GM19455 (cell line): ENCODE results near the gene ANKRD33B.
"Not testable (repeated sequence)": the region's sequence is repeated elsewhere in the genome, so short reads cannot be mapped to it uniquely, and the experiment has no call there.

Experiments
- ATAC-seq: cut with Tn5 transposase; IDR thresholded peaks from one replicate; pipeline ENCODE4 v1.9.1; 2021; ENCODE audit not compliant: unreplicated experiment

ANKRD33B gene

GRCh38 chr5:10653751-10654400 is 90.0 kb downstream of the ANKRD33B start:
- ATAC-seq, result no peak

GRCh38 chr5:10654566-10654965 is 90.7 kb downstream of the ANKRD33B start:
- ATAC-seq, result no peak

GRCh38 chr5:10655161-10655971 is 91.5 kb downstream of the ANKRD33B start:
- ATAC-seq, result peak; percentile 72

DNA sequence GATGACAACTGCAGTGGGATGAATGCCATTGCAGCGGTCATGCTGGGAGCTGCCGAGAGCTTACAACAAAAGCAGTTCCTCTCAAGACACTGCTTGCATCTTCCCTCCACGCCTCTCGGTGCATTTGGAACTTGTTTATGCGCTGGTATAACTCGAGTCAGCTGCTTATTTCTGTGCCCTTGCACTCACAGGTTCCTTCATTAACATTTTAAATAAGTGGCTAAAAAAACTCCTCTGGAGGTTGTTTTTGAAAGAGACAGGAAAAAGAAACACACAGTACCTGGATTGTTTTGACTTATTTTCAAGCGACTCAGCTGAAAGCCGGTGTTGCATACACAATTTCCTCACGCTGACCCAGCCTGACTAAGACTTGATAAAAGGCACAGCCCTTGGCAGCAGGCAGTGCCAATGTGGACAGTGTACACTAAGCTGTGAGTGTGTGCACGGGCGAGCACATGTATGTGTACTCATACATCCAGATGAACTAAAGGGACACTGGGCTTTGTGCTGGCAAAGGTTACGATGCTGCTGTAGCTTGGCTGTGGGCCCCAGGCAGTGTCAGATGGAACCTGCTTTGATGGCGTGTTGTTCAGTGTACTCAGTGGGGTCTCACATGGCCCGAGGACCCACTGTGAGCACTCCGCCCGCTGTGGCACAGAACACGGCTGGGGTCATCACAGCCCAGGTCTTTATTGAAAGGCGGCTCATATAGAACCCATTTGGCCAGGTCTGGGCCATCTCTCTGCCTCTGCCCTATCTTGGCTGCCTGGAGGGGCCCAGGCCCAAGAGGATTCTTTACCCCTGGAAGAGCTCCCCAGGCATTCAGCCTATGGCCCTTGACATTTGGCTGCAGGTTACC is 92.3 kb downstream of the ANKRD33B start:
- no peak for ATAC-seq

GRCh38 chr5:10658265-10658664 is 94.4 kb downstream of the ANKRD33B start:
- no peak for ATAC-seq

DNA sequence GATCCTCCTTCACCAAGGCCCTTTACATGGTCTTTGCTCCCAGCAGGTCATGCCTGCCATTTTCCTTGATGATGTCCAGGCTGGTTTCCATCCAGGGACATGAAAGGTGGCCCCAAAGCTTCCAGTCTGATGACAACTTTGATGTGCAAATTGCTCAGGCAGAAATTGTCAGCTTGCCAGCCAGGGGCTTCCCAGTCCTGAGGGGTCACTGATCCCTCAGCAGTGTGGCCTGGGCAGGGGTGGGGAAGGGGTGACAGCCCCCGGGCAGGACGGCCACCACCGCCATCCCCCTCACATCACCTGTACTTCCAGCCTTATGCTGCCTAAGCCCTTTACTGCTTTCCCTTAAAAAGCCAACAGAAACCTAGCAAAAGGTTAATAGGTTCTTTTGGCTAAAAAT is 96.3 kb downstream of the ANKRD33B start:
- no peak for ATAC-seq

GRCh38 chr5:10660720-10661387 is 97.0 kb downstream of the ANKRD33B start:
- no peak for ATAC-seq

- no peak for ATAC-seq
These were observed 97.5 kb downstream of the ANKRD33B start for GRCh38 chr5:10661401-10661800.

GRCh38 chr5:10662083-10662482 is 98.2 kb downstream of the ANKRD33B start:
- ATAC-seq, result no peak

GRCh38 chr5:10662661-10663488 is 99.0 kb downstream of the ANKRD33B start:
- no peak for ATAC-seq

- ATAC-seq, result no peak
These were observed 99.8 kb downstream of the ANKRD33B start for GRCh38 chr5:10663489-10664179.

- not testable (repeated sequence) for ATAC-seq
These were observed 100.4 kb downstream of the ANKRD33B start for GRCh38 chr5:10664180-10664769.

DNA sequence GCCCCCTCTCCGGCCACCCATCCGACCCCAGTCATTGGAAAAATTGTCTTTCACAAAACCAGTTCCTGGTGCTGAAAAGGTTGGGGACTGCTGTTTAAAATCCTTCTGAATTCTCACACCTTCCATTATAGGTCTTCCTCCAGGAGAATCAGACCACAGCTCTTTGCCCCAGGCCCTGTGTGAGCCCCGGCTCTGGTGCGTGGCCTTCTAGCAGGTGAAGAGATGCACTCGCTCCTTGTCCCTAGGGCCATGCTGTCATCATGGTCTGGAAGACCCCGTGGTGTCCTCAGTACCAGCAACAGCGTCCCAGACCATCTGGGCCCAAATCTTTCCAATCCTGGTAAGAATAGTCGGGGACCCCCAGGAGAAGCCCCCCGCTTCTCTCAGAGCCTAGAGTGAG is 101.9 kb downstream of the ANKRD33B start:
- no peak for ATAC-seq

- ATAC-seq, result no peak
These were observed 102.8 kb downstream of the ANKRD33B start for GRCh38 chr5:10666531-10667299.

DNA sequence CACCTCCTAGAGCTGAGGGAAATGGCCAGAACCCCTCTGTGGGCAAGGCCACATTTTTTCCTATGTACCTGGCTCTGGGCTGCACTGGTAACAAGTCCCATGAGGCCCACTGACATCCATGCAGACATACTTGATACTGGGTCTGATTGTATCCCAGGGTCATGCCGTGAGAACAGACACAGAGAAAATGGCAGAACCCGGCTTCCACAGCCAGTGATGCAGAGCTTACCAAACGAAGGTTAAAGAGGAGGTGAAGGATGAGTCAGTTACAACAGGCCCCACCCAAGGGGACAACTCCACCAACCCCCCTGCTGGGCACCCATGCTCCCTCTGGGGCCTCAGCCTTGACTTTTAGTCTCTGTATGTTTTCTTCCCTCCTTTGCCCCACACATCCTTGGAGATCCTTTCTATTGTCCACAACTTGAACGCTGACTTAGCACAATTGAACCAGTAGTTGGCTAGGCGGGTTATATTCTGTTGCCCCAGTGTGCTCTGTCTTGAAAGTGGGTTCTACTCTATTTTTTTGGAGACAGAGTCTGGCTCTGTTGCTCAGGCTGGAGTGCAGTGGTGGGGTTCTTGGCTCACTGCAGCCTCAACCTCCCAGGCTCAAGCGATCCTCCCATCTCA is 103.7 kb downstream of the ANKRD33B start:
- ATAC-seq, result no peak

- no peak for ATAC-seq
These were observed 104.8 kb downstream of the ANKRD33B start for GRCh38 chr5:10668697-10669096.

GRCh38 chr5:10669983-10670382 is 106.1 kb downstream of the ANKRD33B start:
- no peak for ATAC-seq
